GM21619 (cell line): ENCODE data around the gene JARID2.
"Not testable (repeated sequence)": the region's sequence is repeated elsewhere in the genome, so short reads cannot be mapped to it uniquely, and the experiment has no call there.

Source experiments
- ATAC-seq: cut with Tn5 transposase; IDR thresholded peaks from one replicate; pipeline ENCODE4 v1.9.1; 2021; ENCODE audit not compliant: unreplicated experiment

Gene JARID2

GRCh38 chr6:15308435-15309213 lies 62.8 kb downstream of the JARID2 start:
- ATAC-seq: no peak

DNA sequence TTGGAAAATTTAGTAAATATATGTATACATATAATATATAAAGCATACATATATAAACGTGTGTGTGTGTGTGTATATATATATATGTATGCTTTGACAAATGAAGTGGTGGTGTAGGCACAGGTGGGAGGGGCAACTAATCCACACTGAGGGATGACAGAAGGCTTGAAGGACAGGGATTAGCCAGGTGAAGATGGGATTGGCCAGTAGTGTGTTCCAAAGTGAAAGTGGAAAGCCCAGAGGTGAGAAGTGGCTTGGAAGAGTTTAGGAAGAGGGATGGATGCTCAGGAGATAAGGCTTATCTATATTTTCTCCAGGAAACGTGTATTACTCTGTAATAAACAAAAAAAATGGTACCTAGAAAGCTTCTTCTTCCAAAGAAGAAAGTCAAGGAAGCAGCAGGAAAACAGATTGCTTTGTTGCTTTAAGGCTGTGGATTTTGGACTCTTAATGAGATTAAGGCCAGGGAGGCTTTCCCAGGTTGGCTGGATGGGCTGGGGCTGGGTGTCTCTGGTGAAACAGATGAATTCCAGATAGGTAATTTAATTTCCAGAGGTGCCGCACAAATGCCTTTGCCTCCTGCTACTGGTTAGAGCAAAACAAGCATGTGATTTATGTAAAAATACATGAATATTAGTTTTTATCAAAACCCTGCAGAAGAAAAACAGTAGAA lies 63.9 kb downstream of the JARID2 start:
- ATAC-seq: no peak

DNA sequence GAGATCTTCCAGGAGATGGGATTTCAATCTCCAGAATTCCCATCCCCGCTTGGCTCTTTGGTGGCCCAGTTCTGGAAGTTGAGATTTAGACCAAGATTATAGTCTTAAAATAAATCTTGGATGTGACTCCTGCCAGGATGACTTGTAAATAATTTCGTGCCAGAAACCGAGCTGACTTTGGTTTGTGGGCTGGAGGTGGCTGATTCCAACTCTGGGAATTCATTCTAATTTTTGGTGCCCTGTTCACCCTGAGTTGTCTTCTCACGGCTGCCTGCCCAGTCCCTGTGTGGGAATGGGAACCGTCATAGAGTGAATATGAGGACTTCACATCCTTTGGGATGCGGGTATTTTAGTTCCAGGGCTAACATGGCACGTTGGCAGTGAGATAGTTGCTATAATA lies 64.8 kb downstream of the JARID2 start:
- no peak for ATAC-seq

DNA sequence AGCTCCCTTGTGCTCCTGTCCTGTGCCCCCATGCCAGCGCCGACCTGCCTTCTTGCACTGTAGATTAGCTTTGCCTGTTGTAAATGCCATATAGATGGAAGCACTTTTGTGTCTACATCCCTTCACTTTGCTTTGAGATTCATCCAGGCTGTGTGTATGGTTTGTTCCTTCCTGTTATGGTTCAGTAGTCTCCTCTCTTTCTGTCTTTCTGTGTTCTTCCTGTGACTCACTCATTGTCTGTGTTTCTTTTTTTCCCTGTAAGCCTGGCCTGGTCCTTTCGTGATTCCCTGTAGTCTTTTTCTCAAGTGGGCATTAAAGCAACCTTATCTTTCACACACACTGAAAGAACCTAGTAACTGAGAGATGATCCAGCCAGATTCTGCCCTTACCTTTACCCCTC lies 66.6 kb downstream of the JARID2 start:
- no peak for ATAC-seq

GRCh38 chr6:15313367-15313766 lies 67.5 kb downstream of the JARID2 start:
- ATAC-seq: peak; percentile 39

DNA sequence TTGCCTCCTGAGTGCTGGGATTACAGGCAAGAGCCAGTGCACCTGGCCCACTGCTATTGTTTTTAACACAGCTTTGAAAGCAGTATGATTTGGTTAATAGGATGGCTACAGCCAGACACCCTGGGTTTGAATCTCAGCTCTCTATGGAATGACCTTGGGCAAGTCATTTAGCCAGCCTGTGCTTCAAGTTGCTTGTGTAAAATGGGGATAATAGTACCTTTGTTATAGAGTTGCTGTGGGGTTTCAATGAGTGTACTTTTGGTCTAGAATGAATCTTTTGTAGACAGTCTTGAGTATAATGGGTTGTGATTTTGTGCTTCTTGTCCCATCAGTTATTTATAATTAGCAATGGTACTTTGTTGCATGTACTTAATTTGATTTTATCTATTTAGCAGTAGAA lies 70.9 kb downstream of the JARID2 start:
- no peak for ATAC-seq

DNA sequence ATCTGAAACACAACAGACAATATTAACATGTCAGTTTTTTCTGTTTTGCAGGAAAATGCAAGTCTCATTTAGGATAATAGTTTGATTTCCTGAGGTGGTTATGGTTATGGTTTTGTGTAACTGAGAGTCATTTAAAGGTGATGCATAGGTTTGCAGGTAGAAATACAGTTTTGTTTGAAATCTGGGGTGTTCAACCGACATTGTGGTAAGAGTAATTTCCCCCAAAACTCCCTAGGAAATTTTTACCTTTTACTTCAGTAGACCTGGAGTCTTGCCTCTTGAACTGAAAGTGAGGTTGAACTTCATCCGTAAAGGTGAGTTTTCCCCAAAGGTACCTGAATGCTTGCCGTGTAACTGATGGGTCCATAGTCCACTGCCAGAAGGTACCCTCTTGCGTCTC lies 71.4 kb downstream of the JARID2 start:
- no peak for ATAC-seq

- ATAC-seq: no peak
These were observed 72.3 kb downstream of the JARID2 start for GRCh38 chr6:15317934-15318902.

DNA sequence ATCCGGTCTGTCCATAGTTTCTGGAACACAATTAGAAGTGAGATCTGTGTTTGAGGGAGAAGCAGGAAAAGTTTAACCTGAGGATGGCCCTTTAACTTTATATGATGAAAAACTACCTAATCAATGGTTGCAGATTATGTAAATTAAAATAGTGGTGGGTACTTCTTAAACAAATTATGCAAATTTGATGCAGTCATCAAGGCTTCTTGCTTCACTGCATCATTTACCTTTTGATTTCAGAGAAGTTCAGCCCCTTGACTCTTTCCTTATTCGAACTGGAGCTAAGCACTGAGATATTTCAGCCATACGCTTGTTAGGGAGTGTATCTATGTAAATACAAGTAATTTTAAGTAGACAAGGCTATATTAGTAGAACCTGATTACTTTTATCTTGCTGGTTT lies 73.8 kb downstream of the JARID2 start:
- ATAC-seq: no peak

DNA sequence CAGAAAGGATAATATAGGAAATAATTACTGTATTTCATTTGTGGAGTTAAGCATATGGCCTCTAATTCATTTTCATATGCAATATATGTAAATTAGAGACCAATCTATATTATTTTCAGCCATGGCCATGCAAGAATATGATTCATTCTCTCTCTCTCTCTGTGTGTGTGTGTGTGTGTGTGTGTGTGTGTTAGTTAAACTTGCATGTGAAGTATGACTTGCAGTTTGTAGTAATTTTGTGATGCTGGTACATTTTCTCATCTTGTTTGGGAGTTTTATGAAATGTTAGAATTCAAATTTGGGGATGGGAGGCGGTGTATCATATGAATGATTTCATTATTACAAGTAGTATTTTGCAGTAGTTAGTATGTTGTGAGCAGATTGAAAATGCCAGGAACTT lies 74.8 kb downstream of the JARID2 start:
- no peak for ATAC-seq

GRCh38 chr6:15322184-15322583 lies 76.3 kb downstream of the JARID2 start:
- no peak for ATAC-seq

DNA sequence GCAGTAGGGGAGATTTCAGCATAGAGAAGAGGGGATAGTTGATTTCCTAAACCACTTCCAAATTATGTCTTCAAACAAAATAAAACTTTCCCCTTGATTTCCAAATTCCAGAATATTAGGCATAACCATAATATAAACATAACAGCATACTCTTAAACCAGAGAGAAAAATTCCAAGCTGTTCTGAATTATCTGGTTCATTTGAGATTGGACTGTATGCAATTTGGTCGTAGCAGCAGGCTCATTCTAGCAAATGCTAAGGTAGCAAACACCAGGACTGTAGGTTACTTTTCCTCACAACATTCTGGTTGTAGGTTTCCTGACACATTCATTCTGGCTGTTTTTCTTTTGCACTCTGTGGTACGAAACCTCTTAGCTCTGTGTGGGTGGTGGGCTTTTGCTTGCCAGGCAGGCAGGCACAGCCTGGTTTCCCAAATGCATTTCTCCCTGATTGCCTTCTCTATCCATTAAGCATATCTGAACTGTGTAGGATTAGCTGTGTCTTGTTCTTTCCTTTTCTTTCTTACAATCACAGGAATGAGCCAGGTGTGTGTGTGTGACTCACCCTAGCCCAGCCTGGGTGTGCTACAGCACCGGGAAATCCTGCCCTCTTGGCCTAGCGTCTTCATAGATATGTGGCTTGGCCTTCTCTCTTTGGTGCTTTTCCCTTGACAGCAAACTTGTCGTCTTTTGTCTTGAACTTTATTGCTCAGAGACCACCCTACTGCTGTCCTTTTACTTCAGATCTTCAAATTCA lies 77.1 kb downstream of the JARID2 start:
- no peak for ATAC-seq

DNA sequence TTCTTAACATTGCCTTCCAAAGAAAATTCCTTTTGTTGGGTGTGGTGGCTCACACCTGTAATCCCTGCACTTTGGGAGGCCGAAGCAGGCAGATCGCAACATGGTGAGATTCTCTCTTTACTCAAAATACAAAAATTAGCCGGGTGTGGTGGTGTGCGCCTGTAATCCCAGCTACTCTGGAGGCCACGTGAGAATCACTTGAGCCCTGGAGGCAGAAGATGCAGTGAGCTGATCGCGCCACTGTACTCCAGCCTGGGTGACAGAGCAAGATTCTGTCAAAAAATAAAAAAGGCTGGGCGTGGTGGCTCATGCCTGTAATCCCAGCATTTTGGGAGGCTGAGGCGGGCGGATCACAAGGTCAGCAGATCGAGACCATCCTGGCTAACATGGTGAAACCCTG lies 77.7 kb downstream of the JARID2 start:
- not testable (repeated sequence) for ATAC-seq

GRCh38 chr6:15324427-15324985 lies 78.6 kb downstream of the JARID2 start:
- no peak for ATAC-seq

GRCh38 chr6:15325540-15325955 lies 79.7 kb downstream of the JARID2 start:
- no peak for ATAC-seq

DNA sequence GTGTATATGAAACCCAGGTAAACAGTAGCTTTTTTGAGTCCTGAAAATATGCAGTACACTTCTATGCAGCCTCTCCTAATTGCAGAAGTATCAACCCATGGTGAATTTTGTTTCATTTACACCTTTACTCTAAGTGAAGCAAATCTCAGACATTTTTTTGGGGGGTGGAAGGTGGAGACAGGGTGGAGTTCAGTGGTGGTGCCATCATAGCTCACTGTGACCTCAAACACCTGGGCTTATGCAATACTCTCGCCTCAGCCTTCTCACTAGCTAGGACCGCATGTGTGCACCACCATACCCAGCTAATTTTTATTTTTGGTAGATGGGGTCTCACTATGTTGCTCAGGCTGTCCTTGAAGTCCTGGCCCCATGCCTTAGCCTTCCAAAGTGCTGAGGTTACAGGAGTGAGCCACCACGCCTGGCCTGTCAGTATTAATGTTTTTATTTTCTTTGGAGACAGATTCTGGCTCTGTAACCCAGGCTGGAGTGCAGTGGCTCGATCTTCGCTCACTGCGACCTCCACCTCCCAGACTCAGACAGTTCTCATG lies 80.3 kb downstream of the JARID2 start:
- ATAC-seq: no peak

GRCh38 chr6:15327271-15327670 lies 81.4 kb downstream of the JARID2 start:
- no peak for ATAC-seq

DNA sequence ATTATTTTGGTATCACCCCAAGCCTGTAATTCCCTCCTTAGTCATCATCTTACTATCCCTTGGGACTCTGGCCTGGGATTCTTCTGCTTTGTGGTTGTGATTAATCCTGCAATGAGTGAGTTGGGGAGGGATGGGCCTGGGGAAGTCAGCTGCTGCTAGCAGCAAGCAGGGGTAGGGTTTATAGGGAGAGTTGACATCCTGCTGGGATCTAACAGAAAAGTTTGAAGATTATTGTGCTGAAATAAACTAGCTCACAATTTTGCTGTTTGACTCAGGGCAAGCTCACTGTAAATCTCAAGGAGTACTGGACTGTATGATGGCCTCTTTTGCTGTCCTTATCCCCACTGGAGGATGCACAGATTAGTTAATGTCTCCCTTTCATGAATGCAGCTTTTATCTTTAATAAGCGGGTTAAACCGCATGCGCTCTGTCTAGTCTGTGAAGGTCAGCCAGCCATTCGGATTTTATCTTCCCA lies 83.4 kb downstream of the JARID2 start:
- ATAC-seq: no peak

DNA sequence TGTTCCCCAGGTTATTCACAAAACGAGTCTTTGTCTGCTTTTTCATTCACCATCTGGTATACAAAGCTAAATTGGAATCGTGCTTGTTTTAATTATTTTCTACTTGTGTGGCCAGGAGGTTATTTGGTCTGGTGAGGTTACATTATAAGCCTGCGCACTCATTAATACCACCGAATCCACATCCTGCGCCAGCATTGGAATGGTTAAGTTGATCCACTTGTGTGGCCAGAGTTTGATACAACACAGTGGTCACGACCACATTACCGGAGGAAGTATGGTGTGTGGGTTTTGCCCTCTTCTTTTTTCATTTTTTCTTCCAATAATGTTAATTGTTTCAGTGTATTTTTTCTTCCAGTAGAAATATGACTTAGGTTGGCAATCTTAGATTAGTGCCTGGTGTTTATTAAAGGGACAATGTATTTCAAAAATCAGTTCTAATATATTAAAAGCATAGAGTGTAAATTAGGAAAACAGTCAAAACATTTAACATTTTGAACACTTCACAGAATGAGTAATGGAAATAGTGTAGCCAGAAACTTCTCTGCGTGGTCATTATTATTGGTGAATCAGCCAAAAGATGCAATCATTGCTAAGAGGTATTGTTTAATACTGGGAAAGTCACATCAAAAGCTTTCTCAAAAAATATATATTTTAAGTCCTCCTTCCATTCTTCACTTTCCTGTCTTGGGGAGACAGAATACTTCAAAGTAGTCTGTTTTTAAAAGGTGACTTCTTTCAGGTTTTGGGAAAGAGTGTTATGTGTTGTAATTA lies 84.5 kb downstream of the JARID2 start:
- no peak for ATAC-seq
